HepG2 (cell line): ENCODE measurements around the gene SMIM43. TPM values are rescaled to one million over a fixed set of nuclear protein-coding genes. Genes with fewer than 3 reads are reported as not detected.
A peak's percentile ranks its signal among the peaks of the same experiment; 100 is the strongest.

Experiments used
- ATAC-seq: fragments of 200-7000 bp; cut with Tn5 transposase; 3 replicates; pipeline ENCODE4 v1.9.1; 2020; ENCODE audit warnings: mild to moderate bottlenecking, moderate library complexity
- BruUV-seq: library from RNA; stranded (reverse); fragments of 400-500 nt; replicated peaks from 2 replicates; lab custom pipeline; 2021; lab: Mats Ljungman, UMichigan
- CTCF ChIA-PET: fragments of 300-600 bp; formaldehyde crosslinking; extraction: SDS; loops from one replicate; lab custom pipeline; 2021; ENCODE audit warnings: low total read pairs, inconsistent platforms, low intra/inter-chr PET ratio; lab: Yijun Ruan, JAX
- POLR2A ChIA-PET: fragments of 350-600 bp; sonication (Branson Sonifier 250); formaldehyde crosslinking; loops from one replicate; lab custom pipeline; 2020; ENCODE audit warnings: antibody characterized with exemption, inconsistent platforms; lab: Yijun Ruan, JAX
- DNase-seq: peaks from one replicate; pipeline ENCODE4 v3.0.0-alpha.2; 2015; ENCODE audit warnings: low spot score
- FAIRE-seq: peaks from 3 replicates; lab custom pipeline; 2011; peaks lifted over from hg19 to GRCh38; lab: Jason Lieb, UNC
- H2AFZ ChIP-seq: one replicate; pipeline ENCODE4 v1.6.1; 2011; ENCODE audit warnings: low read length, inconsistent platforms
- H3K27ac ChIP-seq: fragments of 300-600 bp; 3 replicates; pipeline ENCODE4 v1.8.0; 2011; ENCODE audit warnings: mixed run types, mild to moderate bottlenecking, mixed read lengths, low read length, inconsistent platforms; ENCODE audit not compliant: insufficient read depth; ENCODE audit errors: extremely low read length
- H3K27me3 ChIP-seq, 2 experiments: fragments of 200-600 bp in 1 of 2; 2 replicates in 1 of 2; 3 replicates in 1 of 2; pipeline versions ENCODE4 v1.6.0 to v1.8.0; 2011; ENCODE audit warnings: low read length in 2 of 2, mild to moderate bottlenecking in 2 of 2, moderate library complexity in 2 of 2, inconsistent platforms in 1 of 2; ENCODE audit not compliant: insufficient read depth in 2 of 2, control insufficient read depth in 1 of 2
- H3K36me3 ChIP-seq, 2 experiments: fragments of 200-600 bp in 1 of 2; replicated peaks in 1 of 2; 2 replicates in 1 of 2; 3 replicates in 1 of 2; pipeline versions ENCODE4 v1.5.1 to v1.8.0; 2011; ENCODE audit warnings: low read length in 2 of 2, inconsistent platforms in 1 of 2; ENCODE audit not compliant: insufficient read depth in 2 of 2, control insufficient read depth in 1 of 2
- H3K4me1 ChIP-seq: 2 replicates; pipeline ENCODE4 v1.5.1; 2012; ENCODE audit warnings: low read length, inconsistent platforms; ENCODE audit not compliant: insufficient read depth
- H3K4me2 ChIP-seq: 2 replicates; pipeline ENCODE4 v1.6.0; 2011; ENCODE audit warnings: low read depth, low read length, inconsistent platforms
- H3K4me3 ChIP-seq, 3 experiments: fragments of 200-600 bp in 1 of 3; sonication (generic), shearing (Covaris generic) in 1 of 3; replicated peaks in 1 of 3; 2 replicates each; pipeline ENCODE4 v1.5.1; 2011 to 2016; ENCODE audit warnings: low read length in 3 of 3, inconsistent platforms in 2 of 3, low read depth in 2 of 3, mild to moderate bottlenecking in 2 of 3, control low read depth in 1 of 3, mixed read lengths in 1 of 3; ENCODE audit not compliant: insufficient read depth in 1 of 3
- H3K79me2 ChIP-seq: one replicate; pipeline ENCODE4 v1.6.1; 2011; ENCODE audit warnings: low read length, inconsistent platforms; ENCODE audit not compliant: insufficient read depth
- H3K9ac ChIP-seq: 2 replicates; pipeline ENCODE4 v1.6.0; 2011; ENCODE audit warnings: mild to moderate bottlenecking, low read depth, low read length, inconsistent platforms; ENCODE audit not compliant: insufficient read depth
- H3K9me3 ChIP-seq: 2 replicates; pipeline ENCODE4 v1.5.1; 2012; ENCODE audit warnings: mild to moderate bottlenecking, low read length
- H4K20me1 ChIP-seq: 2 replicates; pipeline ENCODE4 v1.6.0; 2011; ENCODE audit warnings: inconsistent platforms, mild to moderate bottlenecking, low read length, moderate library complexity; ENCODE audit not compliant: insufficient read depth
- ARID5B ChIP-seq: IDR thresholded peaks from 2 replicates; pipeline ENCODE4 v1.4.0; 2020; ENCODE audit warnings: mild to moderate bottlenecking, missing genetic modification reagents
- CC2D1A ChIP-seq: sonication (generic); formaldehyde crosslinking; IDR thresholded peaks from 2 replicates; pipeline ENCODE4 v1.8.1; 2023; ENCODE audit warnings: mild to moderate bottlenecking, missing genetic modification reagents
- ELF1 ChIP-seq: sonication (generic); formaldehyde crosslinking; IDR thresholded peaks from 2 replicates; pipeline ENCODE4 v1.4.0; 2020; ENCODE audit warnings: missing genetic modification reagents
- ETV6 ChIP-seq: sonication (generic); formaldehyde crosslinking; conservative IDR thresholded peaks from 2 replicates; pipeline ENCODE4 v1.4.0; 2020; ENCODE audit warnings: missing genetic modification reagents
- GTF3A ChIP-seq: sonication (generic); formaldehyde crosslinking; conservative IDR thresholded peaks from 2 replicates; pipeline ENCODE4 v1.4.0; 2020; ENCODE audit warnings: mild to moderate bottlenecking, missing genetic modification reagents
- MED13 ChIP-seq: sonication (generic); formaldehyde crosslinking; IDR thresholded peaks from 2 replicates; pipeline ENCODE4 v1.5.0; 2020; ENCODE audit warnings: missing genetic modification reagents
- MZF1 ChIP-seq: sonication (generic); formaldehyde crosslinking; IDR thresholded peaks from 2 replicates; pipeline ENCODE4 v1.8.1; 2023; ENCODE audit warnings: mild to moderate bottlenecking, missing genetic modification reagents, borderline replicate concordance
- NONO ChIP-seq, 2 experiments: fragments of 450-650 bp in 1 of 2; sonication (generic) in 1 of 2; formaldehyde crosslinking in 1 of 2; IDR thresholded peaks in 1 of 2; conservative IDR thresholded peaks in 1 of 2; 2 replicates each; pipeline versions ENCODE4 v1.6.1 to v1.8.0; 2017 to 2022; ENCODE audit warnings: mild to moderate bottlenecking in 1 of 2, missing genetic modification reagents in 1 of 2, moderate library complexity in 1 of 2
- RXRB ChIP-seq: IDR thresholded peaks from 2 replicates; pipeline ENCODE4 v1.6.1; 2016; ENCODE audit warnings: borderline replicate concordance, missing genetic modification reagents, missing compliant biosample characterization
- THAP8 ChIP-seq: sonication (generic); formaldehyde crosslinking; IDR thresholded peaks from 2 replicates; pipeline ENCODE4 v1.5.1; 2020; ENCODE audit warnings: missing genetic modification reagents, mild to moderate bottlenecking, borderline replicate concordance
- ZEB1 ChIP-seq: IDR thresholded peaks from 2 replicates; pipeline ENCODE4 v1.6.1; 2012; ENCODE audit warnings: mild to moderate bottlenecking, low read depth, inconsistent platforms; ENCODE audit not compliant: insufficient replicate concordance
- ZFP36 ChIP-seq: fragments of 150-350 bp; IDR thresholded peaks from 2 replicates; pipeline ENCODE4 v1.6.1; 2018; ENCODE audit warnings: borderline replicate concordance, low read length, low read depth; ENCODE audit not compliant: partially characterized antibody
- ZKSCAN1 ChIP-seq: fragments of 150-350 bp; IDR thresholded peaks from 2 replicates; pipeline ENCODE4 v1.6.1; 2014; ENCODE audit warnings: low read length
- ZNF510 ChIP-seq: sonication (generic); formaldehyde crosslinking; IDR thresholded peaks from 2 replicates; pipeline ENCODE4 v1.4.0; 2020; ENCODE audit warnings: low read depth, mild to moderate bottlenecking, missing genetic modification reagents
- ZNF546 ChIP-seq: sonication (generic); formaldehyde crosslinking; conservative IDR thresholded peaks from 2 replicates; pipeline ENCODE4 v1.8.1; 2023; ENCODE audit warnings: mild to moderate bottlenecking, missing genetic modification reagents
- ZNF776 ChIP-seq: sonication (generic); formaldehyde crosslinking; IDR thresholded peaks from 2 replicates; pipeline ENCODE4 v1.4.0; 2020; ENCODE audit warnings: mild to moderate bottlenecking, missing genetic modification reagents
- ZSCAN30 ChIP-seq: sonication (generic); formaldehyde crosslinking; IDR thresholded peaks from 2 replicates; pipeline ENCODE4 v1.5.0; 2020; ENCODE audit warnings: mild to moderate bottlenecking, missing genetic modification reagents
- ZSCAN5A ChIP-seq: sonication (generic); formaldehyde crosslinking; IDR thresholded peaks from 2 replicates; pipeline ENCODE4 v1.8.0; 2022; ENCODE audit warnings: mild to moderate bottlenecking, missing genetic modification reagents, borderline replicate concordance
- WGBS: methylation state at CpG from one replicate; pipeline ENCODE4 v1.1.6; 2017; ENCODE audit warnings: low lambda C conversion rate; 5-methylcytosine and 5-hydroxymethylcytosine counted together
- in situ Hi-C: cut with HindIII; loops from 2 replicates; pipeline ENCODE4 v1.10.0; 2017; ENCODE audit warnings: low pct_unique_long_range_greater_than_20kb; ENCODE audit not compliant: extremely low pct_ligation_motif_present
- intact Hi-C: fragments of 100-400 bp; cut with micrococcal nuclease; formaldehyde crosslinking; loops from one replicate; pipeline ENCODE4 v1.10.0; 2022; ENCODE audit not compliant: unreplicated experiment
- polyA plus RNA-seq, 8 experiments: library from polyadenylated mRNA; depleted of rRNA in 3 of 8; stranded (reverse) in 7 of 8; unstranded in 1 of 8; fragments of >200 nt; fragmentation: Illumina TruSeq in 4 of 8; extraction: Trizol in 4 of 8; gene quantifications; 2 replicates each; pipeline versions ENCODE4 v1.2.1 to v1.2.3, GENCODE V29; 2011 to 2016; ENCODE audit warnings: low read depth in 4 of 8, missing spikeins in 1 of 8, mixed read lengths in 1 of 8; ENCODE audit not compliant: insufficient read depth in 1 of 8
- total RNA-seq, 5 experiments: library from RNA; depleted of rRNA; stranded (reverse); fragments of >200 nt; fragmentation: Illumina TruSeq; extraction: Trizol; gene quantifications; 2 replicates each; pipeline ENCODE4 v1.2.3, GENCODE V29; 2016; ENCODE audit warnings: low read depth in 1 of 5

Gene SMIM43
- total and polyA plus RNA-seq, 2 of the 13 experiments (the other 11 are each of a cell fraction or from before 2014, with no cell fraction given), result not detected

GRCh38 chr4:121765971-121766538 lies 1.1 kb upstream of the SMIM43 start:
- WGBS, result 31% methylated on average over 7 of the region's 9 CpGs
- H3K9ac ChIP-seq, result no peak overlapping the region
- H3K27me3 ChIP-seq, result peaks cover 9 to 55% of the 10 kb centered on the region in 2 experiments; a peak in 4 of 5 replicates
- no peaks in the 10 kb centered on the region for H3K79me2 ChIP-seq
- no peak for FAIRE-seq
- H2AFZ ChIP-seq, result no peak overlapping the region
- ChIA-PET CTCF (no interaction called here), POLR2A (no interaction called here)
- no peaks in the 10 kb centered on the region for H3K4me1 ChIP-seq
- no peaks in the 10 kb centered on the region for H3K9me3 ChIP-seq
- no TSS peak for BruUV-seq
- H3K36me3 ChIP-seq, result no peaks in the 10 kb centered on the region
- intact Hi-C loops (no loop called here), in situ Hi-C loops (no loop called here)
- H4K20me1 ChIP-seq, result no peaks in the 10 kb centered on the region
- H3K27ac ChIP-seq, result no peak overlapping the region
- DNase-seq, result no peak
- no peak overlapping the region for H3K4me2 ChIP-seq
- ATAC-seq, result peak; percentile 45; the same call in 2 of the 3 replicates
- H3K4me3 ChIP-seq, result no peak overlapping the region
- TF ChIP-seq MZF1 (CRISPR knock-in tag), result no peak
- TF ChIP-seq MED13 (CRISPR knock-in tag), result no peak
- no peak for TF ChIP-seq ZFP36
- no peak for TF ChIP-seq ZNF546 (CRISPR knock-in tag)
- TF ChIP-seq ZNF776, result no peak
- no peak for TF ChIP-seq ETV6 (CRISPR knock-in tag)
- no peak for TF ChIP-seq ZSCAN30 (CRISPR knock-in tag)
- TF ChIP-seq ZKSCAN1, result no peak
- TF ChIP-seq CC2D1A (CRISPR knock-in tag), result no peak
- no peak for TF ChIP-seq RXRB (CRISPR knock-in tag)
- no peak for TF ChIP-seq ZEB1
- no peak for TF ChIP-seq ZNF510
- TF ChIP-seq ZSCAN5A (CRISPR knock-in tag), result no peak
- no peak for TF ChIP-seq NONO (IDR thresholded peaks at IDR 0.05)
- TF ChIP-seq NONO (CRISPR knock-in tag; conservative IDR thresholded peaks at IDR 0.05), result no peak
- no peak for TF ChIP-seq THAP8
- TF ChIP-seq ELF1, result no peak
- no peak for TF ChIP-seq GTF3A (CRISPR knock-in tag)
- TF ChIP-seq ARID5B, result no peak
